PC-3 (cell line): Measurements from ENCODE around the gene B4GALNT3. TPM values are rescaled to one million over a fixed set of nuclear protein-coding genes. Genes with fewer than 3 reads are reported as not detected.

Experiments used
- ATAC-seq: fragments of 200-7000 bp; cut with Tn5 transposase; 2 replicates; pipeline ENCODE4 v1.9.1; 2020; ENCODE audit warnings: mild to moderate bottlenecking, moderate library complexity
- BruUV-seq: library from RNA; stranded (reverse); fragments of 400-500 nt; replicated peaks from 2 replicates; lab custom pipeline; 2021; lab: Mats Ljungman, UMichigan
- CTCF ChIA-PET: fragments of 300-600 bp; sonication (Branson Sonifier 250); formaldehyde crosslinking; loops from one replicate; lab custom pipeline; 2022; ENCODE audit warnings: antibody characterized with exemption; lab: Charles Lee
- POLR2A ChIA-PET: fragments of 300-600 bp; sonication (Branson Sonifier 250); formaldehyde crosslinking; loops from one replicate; lab custom pipeline; 2022; ENCODE audit warnings: antibody characterized with exemption; ENCODE audit not compliant: unreplicated experiment; lab: Charles Lee
- DNase-seq: peaks from one replicate; pipeline ENCODE4 v3.0.0-alpha.2; 2015
- H2AFZ ChIP-seq: fragments of 300-600 bp; sonication (generic); 2 replicates; pipeline ENCODE4 v1.6.0; 2016; ENCODE audit warnings: antibody characterized with exemption, low read length
- H3F3A ChIP-seq: fragments of 300-600 bp; sonication (generic); one replicate; pipeline ENCODE4 v1.6.0; 2017; ENCODE audit warnings: antibody characterized with exemption, low read length, control low read depth, mild to moderate bottlenecking; ENCODE audit not compliant: unreplicated experiment
- H3K27ac ChIP-seq: fragments of 300-600 bp; sonication (generic); 2 replicates; pipeline ENCODE4 v1.5.1; 2016; ENCODE audit warnings: mild to moderate bottlenecking, low read length
- H3K27me3 ChIP-seq: fragments of 300-600 bp; sonication (generic); 2 replicates; pipeline ENCODE4 v1.6.1; 2016; ENCODE audit warnings: low read length, mixed read lengths
- H3K36me3 ChIP-seq: fragments of 300-600 bp; sonication (generic); 2 replicates; pipeline ENCODE4 v1.6.1; 2016; ENCODE audit warnings: low read depth, mixed run types, low read length, mixed read lengths
- H3K4me1 ChIP-seq: fragments of 300-600 bp; sonication (generic); 2 replicates; pipeline ENCODE4 v1.5.1; 2016; ENCODE audit warnings: low read length; ENCODE audit not compliant: insufficient read depth
- H3K4me2 ChIP-seq: fragments of 300-600 bp; sonication (generic); 2 replicates; pipeline ENCODE4 v1.6.0; 2016; ENCODE audit warnings: low read length
- H3K4me3 ChIP-seq: fragments of 300-600 bp; sonication (generic); 2 replicates; pipeline ENCODE4 v1.5.1; 2016; ENCODE audit warnings: mild to moderate bottlenecking, low read length, mixed read lengths
- H3K79me2 ChIP-seq: fragments of 300-600 bp; sonication (generic); 2 replicates; pipeline ENCODE4 v1.6.1; 2017; ENCODE audit warnings: low read length, mixed read lengths
- H3K9ac ChIP-seq: fragments of 300-600 bp; sonication (generic); 2 replicates; pipeline ENCODE4 v1.6.0; 2016; ENCODE audit warnings: mild to moderate bottlenecking, low read length
- H3K9me2 ChIP-seq: fragments of 300-600 bp; sonication (generic); replicated peaks from 2 replicates; pipeline ENCODE4 v1.6.1; 2016; ENCODE audit warnings: mixed run types, low read length, mixed read lengths
- H3K9me3 ChIP-seq: fragments of 300-600 bp; sonication (generic); 2 replicates; pipeline ENCODE4 v1.6.1; 2016; ENCODE audit warnings: low read length, mixed read lengths
- H4K20me1 ChIP-seq: fragments of 300-600 bp; sonication (generic); 2 replicates; pipeline ENCODE4 v1.6.1; 2016; ENCODE audit warnings: low read length, mixed read lengths
- EZH2 ChIP-seq: fragments of 300-600 bp; sonication (generic); IDR thresholded peaks from one replicate; pipeline ENCODE4 v1.6.1; 2017; ENCODE audit warnings: antibody characterized with exemption, mild to moderate bottlenecking, low read length; ENCODE audit not compliant: unreplicated experiment
- EZH2phosphoT487 ChIP-seq: fragments of 300-600 bp; sonication (generic); IDR thresholded peaks from 2 replicates; pipeline ENCODE4 v1.6.1; 2018; ENCODE audit warnings: mild to moderate bottlenecking, antibody characterized with exemption, low read length, borderline replicate concordance
- intact Hi-C: fragments of 100-400 bp; cut with micrococcal nuclease; formaldehyde crosslinking; loops from 2 replicates; pipeline ENCODE4 v1.9.0; 2023
- total RNA-seq: library from RNA; depleted of rRNA; stranded (reverse); fragments of >200 nt; gene quantifications from 2 replicates; pipeline ENCODE4 v1.2.3, GENCODE V29; 2014
- TF ChIP-seq, protein P1 (sequence below): fragments of 300-600 bp; sonication (generic); conservative IDR thresholded peaks from 2 replicates; pipeline ENCODE4 v1.5.1; 2017; ENCODE audit warnings: antibody characterized with exemption, low read depth, mild to moderate bottlenecking, low read length

B4GALNT3 gene
- total RNA-seq, 1 experiment from 2014 or later, result 3.7 TPM

DNA sequence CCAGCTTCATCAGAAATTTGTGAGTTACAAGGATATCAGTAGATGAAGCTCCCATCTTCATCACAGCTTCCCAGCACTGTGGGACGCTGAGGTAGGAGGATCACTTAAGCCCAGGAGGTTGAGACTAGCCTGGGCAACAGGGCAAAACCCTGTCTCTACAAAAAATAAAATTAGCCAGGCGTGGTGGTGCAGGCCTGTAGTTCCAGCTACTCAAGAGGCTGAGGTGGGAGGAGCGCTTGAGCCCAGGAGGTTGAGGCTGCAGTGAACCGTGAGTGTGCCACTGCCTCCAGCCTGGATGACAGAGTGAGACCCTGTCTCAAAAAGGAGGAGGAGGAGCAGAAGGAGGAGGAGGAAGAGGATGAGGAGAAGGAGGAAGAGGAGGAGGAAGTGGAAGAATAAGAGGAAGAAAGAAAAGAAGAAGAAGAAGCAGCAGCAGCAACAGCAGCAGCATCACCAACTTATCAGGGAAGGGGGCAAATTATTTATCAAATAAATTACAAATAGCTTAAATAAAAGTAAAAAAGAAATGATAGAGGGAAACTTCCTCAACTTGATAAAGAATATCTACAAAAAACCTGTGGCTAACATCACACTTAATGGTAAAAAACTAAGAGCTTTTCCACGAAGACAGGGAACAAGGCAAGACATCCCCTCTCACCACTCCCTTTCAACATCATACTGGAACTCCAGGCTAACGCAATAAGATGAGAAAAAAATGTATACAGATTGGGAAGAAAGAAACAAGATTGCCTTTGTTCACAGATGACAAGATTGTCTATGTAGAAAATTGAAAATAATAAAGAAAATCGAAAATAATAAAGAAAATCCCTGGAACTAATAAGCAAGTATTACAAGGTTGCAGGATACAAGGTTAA, 133.9 kb downstream of the B4GALNT3 start:
- no peak for ATAC-seq
- H3K27ac ChIP-seq, result no peak overlapping the region
- H3K27me3 ChIP-seq, result no peaks in the 10 kb centered on the region
- no TSS peak for BruUV-seq
- H2AFZ ChIP-seq, result no peak overlapping the region
- no peaks in the 10 kb centered on the region for H3K79me2 ChIP-seq
- POLR2A ChIA-PET, result no interaction called here
- H3F3A ChIP-seq, result no peaks in the 10 kb centered on the region
- H3K9me2 ChIP-seq, result no peaks in the 10 kb centered on the region
- intact Hi-C loops, result no loop called here
- no peaks in the 10 kb centered on the region for H3K9me3 ChIP-seq
- H4K20me1 ChIP-seq, result no peaks in the 10 kb centered on the region
- TF ChIP-seq, protein P1, sequence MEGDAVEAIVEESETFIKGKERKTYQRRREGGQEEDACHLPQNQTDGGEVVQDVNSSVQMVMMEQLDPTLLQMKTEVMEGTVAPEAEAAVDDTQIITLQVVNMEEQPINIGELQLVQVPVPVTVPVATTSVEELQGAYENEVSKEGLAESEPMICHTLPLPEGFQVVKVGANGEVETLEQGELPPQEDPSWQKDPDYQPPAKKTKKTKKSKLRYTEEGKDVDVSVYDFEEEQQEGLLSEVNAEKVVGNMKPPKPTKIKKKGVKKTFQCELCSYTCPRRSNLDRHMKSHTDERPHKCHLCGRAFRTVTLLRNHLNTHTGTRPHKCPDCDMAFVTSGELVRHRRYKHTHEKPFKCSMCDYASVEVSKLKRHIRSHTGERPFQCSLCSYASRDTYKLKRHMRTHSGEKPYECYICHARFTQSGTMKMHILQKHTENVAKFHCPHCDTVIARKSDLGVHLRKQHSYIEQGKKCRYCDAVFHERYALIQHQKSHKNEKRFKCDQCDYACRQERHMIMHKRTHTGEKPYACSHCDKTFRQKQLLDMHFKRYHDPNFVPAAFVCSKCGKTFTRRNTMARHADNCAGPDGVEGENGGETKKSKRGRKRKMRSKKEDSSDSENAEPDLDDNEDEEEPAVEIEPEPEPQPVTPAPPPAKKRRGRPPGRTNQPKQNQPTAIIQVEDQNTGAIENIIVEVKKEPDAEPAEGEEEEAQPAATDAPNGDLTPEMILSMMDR, result no peak
- no peak for TF ChIP-seq EZH2
- TF ChIP-seq EZH2phosphoT487, result no peak
- no peak overlapping the region for H3K4me2 ChIP-seq
- no peak for DNase-seq
- no peaks in the 10 kb centered on the region for H3K36me3 ChIP-seq
- CTCF ChIA-PET, result no interaction called here
- H3K4me3 ChIP-seq, result no peak overlapping the region
- no peaks in the 10 kb centered on the region for H3K4me1 ChIP-seq
- no peak overlapping the region for H3K9ac ChIP-seq

DNA sequence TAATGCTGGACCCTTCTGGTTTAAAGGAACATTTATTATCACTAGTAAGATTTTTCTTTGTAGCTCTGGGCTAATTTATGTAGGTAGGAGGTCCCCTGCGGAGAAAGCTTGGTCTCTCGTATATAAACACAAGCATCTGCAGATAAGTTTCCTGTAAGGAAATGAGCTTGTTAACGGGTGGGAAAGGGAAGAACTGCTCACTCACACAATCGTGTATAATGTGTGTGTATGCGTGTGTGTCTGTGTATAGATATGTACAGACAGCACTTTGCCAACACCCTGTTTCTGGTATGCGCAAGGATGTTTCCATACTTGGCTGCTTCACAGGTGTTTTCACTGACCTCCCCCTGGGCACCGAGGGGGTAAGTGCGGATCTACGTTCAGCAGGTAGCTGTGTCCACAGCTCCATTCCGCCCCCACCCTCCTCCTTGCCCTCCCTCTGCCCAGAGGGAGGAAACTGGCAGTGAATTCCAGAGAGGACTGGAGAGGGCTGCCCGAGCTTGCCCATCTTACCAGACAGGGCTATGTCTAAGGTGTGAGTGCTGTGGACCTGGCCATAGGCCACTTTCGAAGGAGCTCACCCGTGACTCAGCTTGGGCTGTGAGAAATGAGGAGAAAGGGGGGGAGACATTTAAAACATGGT, 138.3 kb downstream of the B4GALNT3 start:
- intact Hi-C loops, result no loop called here
- H3K9ac ChIP-seq, result no peak overlapping the region
- no peaks in the 10 kb centered on the region for H4K20me1 ChIP-seq
- TF ChIP-seq EZH2phosphoT487, result no peak
- no peak for TF ChIP-seq EZH2
- TF ChIP-seq, protein P1, result no peak
- ATAC-seq (no peak), DNase-seq (no peak)
- H3F3A ChIP-seq, result no peaks in the 10 kb centered on the region
- no TSS peak for BruUV-seq
- no peaks in the 10 kb centered on the region for H3K4me1 ChIP-seq
- no peaks in the 10 kb centered on the region for H3K9me3 ChIP-seq
- H3K4me3 ChIP-seq, result no peak overlapping the region
- no peak overlapping the region for H3K27ac ChIP-seq
- POLR2A ChIA-PET, result no interaction called here
- H3K79me2 ChIP-seq, result no peaks in the 10 kb centered on the region
- no peak overlapping the region for H2AFZ ChIP-seq
- no peaks in the 10 kb centered on the region for H3K27me3 ChIP-seq
- H3K36me3 ChIP-seq, result no peaks in the 10 kb centered on the region
- no peaks in the 10 kb centered on the region for H3K9me2 ChIP-seq
- CTCF ChIA-PET, result interaction anchor here (1.0 kb wide), 1 partner anchor 153 kb away, joined by 3 read pairs; no protein-coding TSS in a partner anchor
- H3K4me2 ChIP-seq, result no peak overlapping the region
